Testis (tissue), 2 donors: ENCODE data around the gene GRID2.

Experiments used
- CTCF ChIP-seq, 3 experiments: fragments of 450-650 bp in 2 of 3; fragments of 200-600 bp in 1 of 3; sonication (generic) in 1 of 3; IDR thresholded peaks; one replicate each; pipeline ENCODE4 v1.5.1; 2016 to 2019; ENCODE audit warnings: antibody characterized with exemption in 3 of 3, mild to moderate bottlenecking in 2 of 3, moderate library complexity in 1 of 3
- POLR2A ChIP-seq: fragments of 450-650 bp; IDR thresholded peaks from one replicate; pipeline ENCODE4 v1.6.1; 2017; ENCODE audit warnings: antibody characterized with exemption, mild to moderate bottlenecking, moderate library complexity

- no peak for TF ChIP-seq CTCF (IDR thresholded peaks at IDR 0.05)
- no peak for TF ChIP-seq POLR2A
Measured at GRCh38 chr4:92969650-92970379, 666.0 kb downstream of the GRID2 start.
